HEK293 (cell line): Measurements from ENCODE around the gene PFN1.

ENCODE experiments used
- ZNF121 ChIP-seq: fragments of 450-650 bp; formaldehyde crosslinking; IDR thresholded peaks from 2 replicates; pipeline ENCODE4 v1.5.1; 2016; ENCODE audit warnings: missing biosample characterization, missing genetic modification characterization
- TF ChIP-seq, protein P1 (sequence below): fragments of 450-650 bp; formaldehyde crosslinking; IDR thresholded peaks from 2 replicates; pipeline ENCODE4 v1.5.1; 2016; ENCODE audit warnings: missing biosample characterization, missing genetic modification characterization
- TF ChIP-seq, protein P2 (sequence below): fragments of 450-650 bp; formaldehyde crosslinking; optimal IDR thresholded peaks from 2 replicates; pipeline ENCODE3; 2016; ENCODE audit warnings: missing biosample characterization, mild to moderate bottlenecking, missing genetic modification characterization

DNA sequence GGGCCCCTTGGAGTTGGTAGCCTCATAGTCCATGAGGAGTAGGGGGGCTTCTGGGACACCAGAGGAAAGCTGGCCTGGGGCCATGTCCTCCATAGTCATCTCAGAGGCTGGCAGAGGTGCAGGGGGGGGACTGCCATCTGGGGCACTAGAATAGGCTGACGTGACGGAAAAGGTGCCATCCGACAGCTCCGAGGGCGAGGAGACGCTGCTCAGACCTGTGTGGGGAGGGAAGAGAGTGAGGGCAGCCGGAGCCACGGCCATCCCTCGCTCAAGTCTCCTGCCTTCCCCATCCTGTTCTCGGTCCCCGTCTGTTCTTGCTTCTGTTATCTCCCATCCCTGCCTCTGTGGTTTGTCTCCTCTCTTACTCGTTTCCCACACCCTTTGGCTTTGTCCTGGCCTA is 24.0 kb upstream of the PFN1 start:
- TF ChIP-seq, protein P1, sequence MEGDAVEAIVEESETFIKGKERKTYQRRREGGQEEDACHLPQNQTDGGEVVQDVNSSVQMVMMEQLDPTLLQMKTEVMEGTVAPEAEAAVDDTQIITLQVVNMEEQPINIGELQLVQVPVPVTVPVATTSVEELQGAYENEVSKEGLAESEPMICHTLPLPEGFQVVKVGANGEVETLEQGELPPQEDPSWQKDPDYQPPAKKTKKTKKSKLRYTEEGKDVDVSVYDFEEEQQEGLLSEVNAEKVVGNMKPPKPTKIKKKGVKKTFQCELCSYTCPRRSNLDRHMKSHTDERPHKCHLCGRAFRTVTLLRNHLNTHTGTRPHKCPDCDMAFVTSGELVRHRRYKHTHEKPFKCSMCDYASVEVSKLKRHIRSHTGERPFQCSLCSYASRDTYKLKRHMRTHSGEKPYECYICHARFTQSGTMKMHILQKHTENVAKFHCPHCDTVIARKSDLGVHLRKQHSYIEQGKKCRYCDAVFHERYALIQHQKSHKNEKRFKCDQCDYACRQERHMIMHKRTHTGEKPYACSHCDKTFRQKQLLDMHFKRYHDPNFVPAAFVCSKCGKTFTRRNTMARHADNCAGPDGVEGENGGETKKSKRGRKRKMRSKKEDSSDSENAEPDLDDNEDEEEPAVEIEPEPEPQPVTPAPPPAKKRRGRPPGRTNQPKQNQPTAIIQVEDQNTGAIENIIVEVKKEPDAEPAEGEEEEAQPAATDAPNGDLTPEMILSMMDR (tag by site-specific recombination), result no peak
- no peak for TF ChIP-seq ZNF121
- TF ChIP-seq, protein P2, sequence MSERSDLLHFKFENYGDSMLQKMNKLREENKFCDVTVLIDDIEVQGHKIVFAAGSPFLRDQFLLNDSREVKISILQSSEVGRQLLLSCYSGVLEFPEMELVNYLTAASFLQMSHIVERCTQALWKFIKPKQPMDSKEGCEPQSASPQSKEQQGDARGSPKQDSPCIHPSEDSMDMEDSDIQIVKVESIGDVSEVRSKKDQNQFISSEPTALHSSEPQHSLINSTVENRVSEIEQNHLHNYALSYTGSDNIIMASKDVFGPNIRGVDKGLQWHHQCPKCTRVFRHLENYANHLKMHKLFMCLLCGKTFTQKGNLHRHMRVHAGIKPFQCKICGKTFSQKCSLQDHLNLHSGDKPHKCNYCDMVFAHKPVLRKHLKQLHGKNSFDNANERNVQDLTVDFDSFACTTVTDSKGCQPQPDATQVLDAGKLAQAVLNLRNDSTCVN (tag by site-specific recombination), result no peak
